HepG2 (cell line): ENCODE measurements around the gene ADIPOR2. TPM values are rescaled to one million over a fixed set of nuclear protein-coding genes. Genes with fewer than 3 reads are reported as not detected.

Experiments
- ARID4A ChIP-seq: sonication (generic); formaldehyde crosslinking; IDR thresholded peaks from 2 replicates; pipeline ENCODE4 v1.5.0; 2020; ENCODE audit warnings: mild to moderate bottlenecking, missing genetic modification reagents, borderline replicate concordance
- CBX1 ChIP-seq: IDR thresholded peaks from one replicate; pipeline ENCODE4 v1.6.1; 2016; ENCODE audit warnings: antibody characterized with exemption, low read depth
- CENPT ChIP-seq: sonication (generic); formaldehyde crosslinking; IDR thresholded peaks from 2 replicates; pipeline ENCODE4 v1.8.0; 2022; ENCODE audit warnings: low read depth, mild to moderate bottlenecking, moderate library complexity, missing genetic modification reagents
- CREM ChIP-seq, 2 experiments: sonication (generic) in 1 of 2; formaldehyde crosslinking in 1 of 2; IDR thresholded peaks; 2 replicates each; pipeline versions ENCODE4 v1.4.0 to v1.6.1; 2016 to 2020; ENCODE audit warnings: antibody characterized with exemption in 1 of 2, mild to moderate bottlenecking in 1 of 2, missing genetic modification reagents in 1 of 2
- KAT8 ChIP-seq: IDR thresholded peaks from 2 replicates; pipeline ENCODE4 v1.6.1; 2016; ENCODE audit warnings: missing genetic modification reagents, missing compliant biosample characterization
- KDM6A ChIP-seq: IDR thresholded peaks from 2 replicates; pipeline ENCODE4 v1.6.1; 2016; ENCODE audit warnings: low read depth
- KLF16 ChIP-seq, 2 experiments: sonication (generic) in 1 of 2; formaldehyde crosslinking in 1 of 2; IDR thresholded peaks; 2 replicates each; pipeline versions ENCODE4 v1.6.1 to v1.8.0; 2016 to 2023; ENCODE audit warnings: missing genetic modification reagents in 2 of 2, missing compliant biosample characterization in 1 of 2
- KMT2B ChIP-seq: IDR thresholded peaks from 2 replicates; pipeline ENCODE4 v1.6.1; 2016; ENCODE audit warnings: missing genetic modification reagents, missing compliant biosample characterization
- MTF1 ChIP-seq: sonication (generic); formaldehyde crosslinking; IDR thresholded peaks from 2 replicates; pipeline ENCODE4 v1.5.0; 2020; ENCODE audit warnings: missing genetic modification reagents
- POGZ ChIP-seq: sonication (generic); formaldehyde crosslinking; IDR thresholded peaks from 2 replicates; pipeline ENCODE4 v1.4.0; 2020; ENCODE audit warnings: mild to moderate bottlenecking, missing genetic modification reagents
- PTBP1 ChIP-seq: fragments of 200-400 bp; formaldehyde crosslinking; IDR thresholded peaks from 2 replicates; pipeline ENCODE4 v1.6.1; 2018; ENCODE audit warnings: low read length, low read depth; ENCODE audit not compliant: poor library complexity, severe bottlenecking
- RAD21 ChIP-seq: fragments of 450-650 bp; formaldehyde crosslinking; IDR thresholded peaks from 2 replicates; pipeline ENCODE4 v1.5.0; 2020; ENCODE audit warnings: mild to moderate bottlenecking
- RCOR2 ChIP-seq: IDR thresholded peaks from 2 replicates; pipeline ENCODE4 v1.6.1; 2016; ENCODE audit warnings: missing biosample characterization, missing genetic modification reagents
- SOX13 ChIP-seq, 3 experiments: fragments of 450-650 bp in 1 of 3; sonication (generic) in 1 of 3; formaldehyde crosslinking in 1 of 3; IDR thresholded peaks in 2 of 3; conservative IDR thresholded peaks in 1 of 3; 2 replicates each; pipeline versions ENCODE4 v1.5.0 to v1.6.1; 2016 to 2020; ENCODE audit warnings: antibody characterized with exemption in 1 of 3, mild to moderate bottlenecking in 1 of 3, missing compliant biosample characterization in 1 of 3, missing genetic modification reagents in 1 of 3, moderate library complexity in 1 of 3
- TAF15 ChIP-seq: fragments of 200-400 bp; formaldehyde crosslinking; IDR thresholded peaks from one replicate; pipeline ENCODE4 v1.6.1; 2018; ENCODE audit warnings: mild to moderate bottlenecking, low read depth, low read length; ENCODE audit not compliant: poor library complexity, severe bottlenecking
- THAP7 ChIP-seq: sonication (generic); formaldehyde crosslinking; IDR thresholded peaks from 2 replicates; pipeline ENCODE4 v1.8.1; 2023; ENCODE audit warnings: mild to moderate bottlenecking, missing genetic modification reagents
- ZNF138 ChIP-seq: sonication (generic); formaldehyde crosslinking; IDR thresholded peaks from 2 replicates; pipeline ENCODE4 v1.5.0; 2020; ENCODE audit warnings: mild to moderate bottlenecking, low read depth, missing genetic modification reagents
- ZNF282 ChIP-seq: fragments of 450-650 bp; IDR thresholded peaks from 2 replicates; pipeline ENCODE4 v1.6.1; 2018; ENCODE audit not compliant: partially characterized antibody
- ZNF703 ChIP-seq: sonication (generic); formaldehyde crosslinking; IDR thresholded peaks from 2 replicates; pipeline ENCODE4 v1.5.1; 2020; ENCODE audit warnings: missing genetic modification reagents, mild to moderate bottlenecking, moderate library complexity, borderline replicate concordance
- polyA plus RNA-seq, 8 experiments: library from polyadenylated mRNA; depleted of rRNA in 3 of 8; stranded (reverse) in 7 of 8; unstranded in 1 of 8; fragments of >200 nt; fragmentation: Illumina TruSeq in 4 of 8; extraction: Trizol in 4 of 8; gene quantifications; 2 replicates each; pipeline versions ENCODE4 v1.2.1 to v1.2.3, GENCODE V29; 2011 to 2016; ENCODE audit warnings: low read depth in 4 of 8, missing spikeins in 1 of 8, mixed read lengths in 1 of 8; ENCODE audit not compliant: insufficient read depth in 1 of 8
- total RNA-seq, 5 experiments: library from RNA; depleted of rRNA; stranded (reverse); fragments of >200 nt; fragmentation: Illumina TruSeq; extraction: Trizol; gene quantifications; 2 replicates each; pipeline ENCODE4 v1.2.3, GENCODE V29; 2016; ENCODE audit warnings: low read depth in 1 of 5
- TF ChIP-seq, protein P1 (sequence below): IDR thresholded peaks from 2 replicates; pipeline ENCODE4 v1.6.1; 2012; ENCODE audit warnings: inconsistent platforms
- TF ChIP-seq, protein P2 (sequence below): sonication (generic); formaldehyde crosslinking; IDR thresholded peaks from 2 replicates; pipeline ENCODE4 v1.4.0; 2020; ENCODE audit warnings: missing genetic modification reagents
- TF ChIP-seq, protein P3 (sequence below): sonication (generic); formaldehyde crosslinking; IDR thresholded peaks from 2 replicates; pipeline ENCODE4 v1.9.0; 2021; ENCODE audit warnings: missing genetic modification reagents, mild to moderate bottlenecking, borderline replicate concordance

ADIPOR2 gene
- total and polyA plus RNA-seq, 2 of the 13 experiments (the other 11 are each of a cell fraction or from before 2014, with no cell fraction given), result 35.2 to 52.2 TPM

DNA sequence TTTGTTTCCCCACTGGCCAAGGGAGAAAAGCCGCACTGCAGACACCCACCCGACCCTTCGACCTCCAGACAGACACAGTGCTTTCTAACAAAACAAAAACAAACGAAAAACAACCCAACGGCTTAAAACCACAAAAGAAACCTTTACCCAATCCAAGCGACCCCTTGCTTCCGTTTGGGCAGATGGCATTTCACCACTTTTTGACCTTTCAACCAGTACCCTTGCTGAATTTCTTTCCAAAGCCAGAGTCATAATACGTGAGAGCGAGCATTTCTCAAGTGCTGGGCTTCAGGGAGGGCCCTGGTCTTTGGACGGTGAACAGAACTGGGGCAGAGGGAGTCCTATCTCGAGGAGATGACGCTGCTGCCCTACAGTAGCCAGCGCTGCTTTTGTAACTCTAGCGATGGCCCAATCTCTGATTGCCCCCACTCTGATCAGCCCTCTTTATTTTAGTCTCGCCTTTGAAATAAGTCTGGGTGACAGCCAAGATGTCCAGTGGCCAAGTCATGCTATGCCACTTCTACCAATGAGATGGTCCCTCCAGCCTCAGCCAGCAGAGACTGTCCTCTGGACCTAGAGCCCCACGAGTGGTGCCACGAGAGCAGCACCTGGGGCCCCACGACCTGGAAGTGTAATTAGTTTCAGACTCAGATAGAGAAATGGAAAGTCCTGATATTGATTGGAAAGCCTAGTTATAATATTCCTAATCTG is 21.9 kb upstream of the ADIPOR2 start (continued):
- no peak for TF ChIP-seq ZNF138
- TF ChIP-seq POGZ (CRISPR knock-in tag), result peak; percentile 36; the same call in 1 of the 2 replicates
- no peak for TF ChIP-seq CENPT (CRISPR knock-in tag)
- peak; percentile 45; the same call in 1 of the 2 replicates for TF ChIP-seq ARID4A (CRISPR knock-in tag)
- TF ChIP-seq ZNF282, result no peak
- TF ChIP-seq, protein P1, sequence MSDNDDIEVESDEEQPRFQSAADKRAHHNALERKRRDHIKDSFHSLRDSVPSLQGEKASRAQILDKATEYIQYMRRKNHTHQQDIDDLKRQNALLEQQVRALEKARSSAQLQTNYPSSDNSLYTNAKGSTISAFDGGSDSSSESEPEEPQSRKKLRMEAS, result peak; percentile 68; the same call in 1 of the 2 replicates
- TF ChIP-seq ZNF703 (CRISPR knock-in tag), result no peak
- TF ChIP-seq KAT8, result peak; percentile 64; the same call in 1 of the 2 replicates
- no peak for TF ChIP-seq TAF15
- peak; percentile 61 for TF ChIP-seq KDM6A (CRISPR knock-in tag)
- no peak for TF ChIP-seq KMT2B
- TF ChIP-seq KLF16 (CRISPR knock-in tag; IDR thresholded peaks at IDR 0.05), result peak in 1 of 2 experiments; percentile 54; a peak in 1 of 4 replicates
- no peak for TF ChIP-seq THAP7 (CRISPR knock-in tag)
- TF ChIP-seq CREM (IDR thresholded peaks at IDR 0.05), result peak; percentile 81
- no peak for TF ChIP-seq CREM (CRISPR knock-in tag; IDR thresholded peaks at IDR 0.05)
- peak; percentile 83 for TF ChIP-seq RCOR2 (CRISPR knock-in tag)
- TF ChIP-seq, protein P2, sequence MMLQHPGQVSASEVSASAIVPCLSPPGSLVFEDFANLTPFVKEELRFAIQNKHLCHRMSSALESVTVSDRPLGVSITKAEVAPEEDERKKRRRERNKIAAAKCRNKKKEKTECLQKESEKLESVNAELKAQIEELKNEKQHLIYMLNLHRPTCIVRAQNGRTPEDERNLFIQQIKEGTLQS (CRISPR knock-in tag), result no peak
- no peak for TF ChIP-seq PTBP1
- TF ChIP-seq CBX1, result no peak
- peak; percentile 53; the same call in 1 of the 2 replicates for TF ChIP-seq SOX13 (IDR thresholded peaks at IDR 0.05)
- peak in 1 of 2 experiments; percentile 80; a peak in 1 of 4 replicates for TF ChIP-seq SOX13 (CRISPR knock-in tag; conservative IDR thresholded peaks at IDR 0.05 in 1 of 2, IDR thresholded peaks at IDR 0.05 in 1 of 2)
- TF ChIP-seq RAD21 (CRISPR knock-in tag), result no peak
- no peak for TF ChIP-seq MTF1
- TF ChIP-seq, protein P3, sequence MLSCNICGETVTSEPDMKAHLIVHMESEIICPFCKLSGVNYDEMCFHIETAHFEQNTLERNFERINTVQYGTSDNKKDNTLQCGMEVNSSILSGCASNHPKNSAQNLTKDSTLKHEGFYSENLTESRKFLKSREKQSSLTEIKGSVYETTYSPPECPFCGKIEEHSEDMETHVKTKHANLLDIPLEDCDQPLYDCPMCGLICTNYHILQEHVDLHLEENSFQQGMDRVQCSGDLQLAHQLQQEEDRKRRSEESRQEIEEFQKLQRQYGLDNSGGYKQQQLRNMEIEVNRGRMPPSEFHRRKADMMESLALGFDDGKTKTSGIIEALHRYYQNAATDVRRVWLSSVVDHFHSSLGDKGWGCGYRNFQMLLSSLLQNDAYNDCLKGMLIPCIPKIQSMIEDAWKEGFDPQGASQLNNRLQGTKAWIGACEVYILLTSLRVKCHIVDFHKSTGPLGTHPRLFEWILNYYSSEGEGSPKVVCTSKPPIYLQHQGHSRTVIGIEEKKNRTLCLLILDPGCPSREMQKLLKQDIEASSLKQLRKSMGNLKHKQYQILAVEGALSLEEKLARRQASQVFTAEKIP (CRISPR knock-in tag), result no peak
